ENCODE data around the gene CRELD1. TPM values are rescaled to one million over a fixed set of nuclear protein-coding genes. Genes with fewer than 3 reads are reported as not detected.

CRELD1 gene
- total and polyA plus RNA-seq, 9 of the 15 experiments (the other 6 are each of a cell fraction or from before 2014, with no cell fraction given): 3.3 to 25.8 (median 16.5) TPM

- TF ChIP-seq POU5F1 (IDR thresholded peaks at IDR 0.05; ENCODE audit: borderline replicate concordance, low read depth, low read length, partially characterized antibody) (no peak), ZNF41 (CRISPR knock-in tag; conservative IDR thresholded peaks at IDR 0.05) (no peak), SUPT5H (IDR thresholded peaks at IDR 0.05) (peak; percentile 98), JUN (IDR thresholded peaks at IDR 0.05; ENCODE audit: borderline replicate concordance, low read depth, low read length) (no peak), JUN (CRISPR knock-in tag; IDR thresholded peaks at IDR 0.05; ENCODE audit: borderline replicate concordance) (no peak), KAT2B (IDR thresholded peaks at IDR 0.05; ENCODE audit: low read depth, low read length) (no peak), ZBTB8A (IDR thresholded peaks at IDR 0.05; ENCODE audit: partially characterized antibody) (no peak), CBX5 (IDR thresholded peaks at IDR 0.05; ENCODE audit: borderline replicate concordance, low read depth) (no peak), MTA2 (IDR thresholded peaks at IDR 0.05; ENCODE audit: low read depth) (no peak), ZMIZ1 (IDR thresholded peaks at IDR 0.05; ENCODE audit: low read depth in 2 of 2, low read length in 2 of 2) (peak in 1 of 2 experiments; percentile 79; a peak in 1 of 4 replicates), ZNF766 (CRISPR knock-in tag; conservative IDR thresholded peaks at IDR 0.05) (no peak), EGR1 (conservative IDR thresholded peaks at IDR 0.05) (peak; percentile 98), RHOXF2B (CRISPR knock-in tag; conservative IDR thresholded peaks at IDR 0.05) (no peak), CLOCK (CRISPR knock-in tag; IDR thresholded peaks at IDR 0.05; ENCODE audit: borderline replicate concordance) (no peak)
- TF ChIP-seq, protein P1, sequence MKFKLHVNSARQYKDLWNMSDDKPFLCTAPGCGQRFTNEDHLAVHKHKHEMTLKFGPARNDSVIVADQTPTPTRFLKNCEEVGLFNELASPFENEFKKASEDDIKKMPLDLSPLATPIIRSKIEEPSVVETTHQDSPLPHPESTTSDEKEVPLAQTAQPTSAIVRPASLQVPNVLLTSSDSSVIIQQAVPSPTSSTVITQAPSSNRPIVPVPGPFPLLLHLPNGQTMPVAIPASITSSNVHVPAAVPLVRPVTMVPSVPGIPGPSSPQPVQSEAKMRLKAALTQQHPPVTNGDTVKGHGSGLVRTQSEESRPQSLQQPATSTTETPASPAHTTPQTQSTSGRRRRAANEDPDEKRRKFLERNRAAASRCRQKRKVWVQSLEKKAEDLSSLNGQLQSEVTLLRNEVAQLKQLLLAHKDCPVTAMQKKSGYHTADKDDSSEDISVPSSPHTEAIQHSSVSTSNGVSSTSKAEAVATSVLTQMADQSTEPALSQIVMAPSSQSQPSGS (CRISPR knock-in tag; IDR thresholded peaks at IDR 0.05): no peak
- TF ChIP-seq, protein P2, sequence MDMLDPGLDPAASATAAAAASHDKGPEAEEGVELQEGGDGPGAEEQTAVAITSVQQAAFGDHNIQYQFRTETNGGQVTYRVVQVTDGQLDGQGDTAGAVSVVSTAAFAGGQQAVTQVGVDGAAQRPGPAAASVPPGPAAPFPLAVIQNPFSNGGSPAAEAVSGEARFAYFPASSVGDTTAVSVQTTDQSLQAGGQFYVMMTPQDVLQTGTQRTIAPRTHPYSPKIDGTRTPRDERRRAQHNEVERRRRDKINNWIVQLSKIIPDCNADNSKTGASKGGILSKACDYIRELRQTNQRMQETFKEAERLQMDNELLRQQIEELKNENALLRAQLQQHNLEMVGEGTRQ (CRISPR knock-in tag; IDR thresholded peaks at IDR 0.05): peak; percentile 24; the same call in 1 of the 2 replicates
- TF ChIP-seq, protein P3, sequence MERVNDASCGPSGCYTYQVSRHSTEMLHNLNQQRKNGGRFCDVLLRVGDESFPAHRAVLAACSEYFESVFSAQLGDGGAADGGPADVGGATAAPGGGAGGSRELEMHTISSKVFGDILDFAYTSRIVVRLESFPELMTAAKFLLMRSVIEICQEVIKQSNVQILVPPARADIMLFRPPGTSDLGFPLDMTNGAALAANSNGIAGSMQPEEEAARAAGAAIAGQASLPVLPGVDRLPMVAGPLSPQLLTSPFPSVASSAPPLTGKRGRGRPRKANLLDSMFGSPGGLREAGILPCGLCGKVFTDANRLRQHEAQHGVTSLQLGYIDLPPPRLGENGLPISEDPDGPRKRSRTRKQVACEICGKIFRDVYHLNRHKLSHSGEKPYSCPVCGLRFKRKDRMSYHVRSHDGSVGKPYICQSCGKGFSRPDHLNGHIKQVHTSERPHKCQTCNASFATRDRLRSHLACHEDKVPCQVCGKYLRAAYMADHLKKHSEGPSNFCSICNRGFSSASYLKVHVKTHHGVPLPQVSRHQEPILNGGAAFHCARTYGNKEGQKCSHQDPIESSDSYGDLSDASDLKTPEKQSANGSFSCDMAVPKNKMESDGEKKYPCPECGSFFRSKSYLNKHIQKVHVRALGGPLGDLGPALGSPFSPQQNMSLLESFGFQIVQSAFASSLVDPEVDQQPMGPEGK (CRISPR knock-in tag; IDR thresholded peaks at IDR 0.05; ENCODE audit: borderline replicate concordance): no peak
Measured at GRCh38 chr3:9890249-9891071, 43.2 kb upstream of the CRELD1 start, which contains the start of gene JAGN1 (continued).
